ENCODE measurements around the gene SLC9A7.
"Not testable (repeated sequence)": the region's sequence is repeated elsewhere in the genome, so short reads cannot be mapped to it uniquely, and the experiment has no call there.

Gene SLC9A7

GRCh38 chrX:46758956-46759644, at the start of gene SLC9A7:
TSS of gene SLC9A7 (minus strand) at chrX:46759118. CDS start at chrX:46759029, 89 bp downstream.
- Histone ChIP-seq H3K4me3 (ENCODE audit: low read length) (peak within 1 kb of the TSS; percentile 60), H3K36me3 (ENCODE audit: control insufficient read depth, insufficient read depth, low read length) (no peaks in the 10 kb centered on the region), H3K9ac (ENCODE audit: low read length) (peak within 1 kb of the TSS; percentile 55), H3K27me3 (ENCODE audit: control insufficient read depth, insufficient read depth, low read length) (no peaks in the 10 kb centered on the region), H3K9me3 (ENCODE audit: control insufficient read depth, low read length) (no peaks in the 10 kb centered on the region), H3K4me1 (ENCODE audit: control insufficient read depth, insufficient read depth, low read length) (peaks cover 4% of the 10 kb centered on the region)

GRCh38 chrX:46805270-46805669, 46.4 kb upstream of the SLC9A7 start:
- Histone ChIP-seq H3K4me1 (ENCODE audit: control insufficient read depth, insufficient read depth, low read length) (no peaks in the 10 kb centered on the region), H3K27me3 (ENCODE audit: control insufficient read depth, insufficient read depth, low read length) (no peaks in the 10 kb centered on the region), H3K36me3 (ENCODE audit: control insufficient read depth, insufficient read depth, low read length) (no peaks in the 10 kb centered on the region), H3K4me3 (ENCODE audit: low read length) (no peak overlapping the region), H3K9me3 (ENCODE audit: control insufficient read depth, low read length) (no peaks in the 10 kb centered on the region), H3K9ac (ENCODE audit: low read length) (no peak overlapping the region)

GRCh38 chrX:46803140-46803539, 44.2 kb upstream of the SLC9A7 start:
- no peaks in the 10 kb centered on the region for H3K27me3 ChIP-seq (ENCODE audit: control insufficient read depth, insufficient read depth, low read length)
- no peaks in the 10 kb centered on the region for H3K4me1 ChIP-seq (ENCODE audit: control insufficient read depth, insufficient read depth, low read length)
- no peaks in the 10 kb centered on the region for H3K36me3 ChIP-seq (ENCODE audit: control insufficient read depth, insufficient read depth, low read length)
- H3K9ac ChIP-seq (ENCODE audit: low read length): no peak overlapping the region
- no peak overlapping the region for H3K4me3 ChIP-seq (ENCODE audit: low read length)
- H3K9me3 ChIP-seq (ENCODE audit: control insufficient read depth, low read length): no peaks in the 10 kb centered on the region

- Histone ChIP-seq H3K9ac (ENCODE audit: low read length) (no peak overlapping the region), H3K9me3 (ENCODE audit: control insufficient read depth, low read length) (no peaks in the 10 kb centered on the region), H3K36me3 (ENCODE audit: control insufficient read depth, insufficient read depth, low read length) (no peaks in the 10 kb centered on the region), H3K4me3 (ENCODE audit: low read length) (no peak overlapping the region), H3K4me1 (ENCODE audit: control insufficient read depth, insufficient read depth, low read length) (peaks cover 13% of the 10 kb centered on the region), H3K27me3 (ENCODE audit: control insufficient read depth, insufficient read depth, low read length) (no peaks in the 10 kb centered on the region)
These were observed 37.8 kb upstream of the SLC9A7 start for GRCh38 chrX:46796574-46797191.

GRCh38 chrX:46793386-46794143, 34.6 kb upstream of the SLC9A7 start:
- Histone ChIP-seq H3K27me3 (ENCODE audit: control insufficient read depth, insufficient read depth, low read length) (no peaks in the 10 kb centered on the region), H3K9ac (ENCODE audit: low read length) (no peak overlapping the region), H3K9me3 (ENCODE audit: control insufficient read depth, low read length) (no peaks in the 10 kb centered on the region)

GRCh38 chrX:46792810-46793188, 33.9 kb upstream of the SLC9A7 start:
- Histone ChIP-seq H3K4me3 (ENCODE audit: low read length) (no peak overlapping the region), H3K9ac (ENCODE audit: low read length) (no peak overlapping the region), H3K4me1 (ENCODE audit: control insufficient read depth, insufficient read depth, low read length) (peaks cover 15% of the 10 kb centered on the region), H3K9me3 (ENCODE audit: control insufficient read depth, low read length) (no peaks in the 10 kb centered on the region), H3K27me3 (ENCODE audit: control insufficient read depth, insufficient read depth, low read length) (no peaks in the 10 kb centered on the region), H3K36me3 (ENCODE audit: control insufficient read depth, insufficient read depth, low read length) (no peaks in the 10 kb centered on the region)

More at GRCh38 chrX:46793386-46794143, 34.6 kb upstream of the SLC9A7 start:
- Histone ChIP-seq H3K4me1 (ENCODE audit: control insufficient read depth, insufficient read depth, low read length) (peaks cover 15% of the 10 kb centered on the region), H3K36me3 (ENCODE audit: control insufficient read depth, insufficient read depth, low read length) (no peaks in the 10 kb centered on the region), H3K4me3 (ENCODE audit: low read length) (no peak overlapping the region)

- Histone ChIP-seq H3K4me1 (ENCODE audit: control insufficient read depth, insufficient read depth, low read length) (peaks cover 15% of the 10 kb centered on the region), H3K36me3 (ENCODE audit: control insufficient read depth, insufficient read depth, low read length) (no peaks in the 10 kb centered on the region), H3K9me3 (ENCODE audit: control insufficient read depth, low read length) (no peaks in the 10 kb centered on the region), H3K4me3 (ENCODE audit: low read length) (no peak overlapping the region), H3K27me3 (ENCODE audit: control insufficient read depth, insufficient read depth, low read length) (no peaks in the 10 kb centered on the region), H3K9ac (ENCODE audit: low read length) (no peak overlapping the region)
These were observed 33.2 kb upstream of the SLC9A7 start for GRCh38 chrX:46791927-46792809.

- Histone ChIP-seq H3K9me3 (ENCODE audit: control insufficient read depth, low read length) (no peaks in the 10 kb centered on the region), H3K27me3 (ENCODE audit: control insufficient read depth, insufficient read depth, low read length) (no peaks in the 10 kb centered on the region), H3K4me1 (ENCODE audit: control insufficient read depth, insufficient read depth, low read length) (peaks cover 15% of the 10 kb centered on the region), H3K36me3 (ENCODE audit: control insufficient read depth, insufficient read depth, low read length) (no peaks in the 10 kb centered on the region), H3K4me3 (ENCODE audit: low read length) (no peak overlapping the region), H3K9ac (ENCODE audit: low read length) (no peak overlapping the region)
These were observed 30.0 kb upstream of the SLC9A7 start for GRCh38 chrX:46788902-46789301.

- H3K4me1 ChIP-seq (ENCODE audit: control insufficient read depth, insufficient read depth, low read length); H3K4me3 ChIP-seq (ENCODE audit: low read length); H3K9me3 ChIP-seq (ENCODE audit: control insufficient read depth, low read length); H3K27me3 ChIP-seq (ENCODE audit: control insufficient read depth, insufficient read depth, low read length); H3K36me3 ChIP-seq (ENCODE audit: control insufficient read depth, insufficient read depth, low read length); H3K9ac ChIP-seq (ENCODE audit: low read length): not testable (repeated sequence)
These were observed 25.5 kb upstream of the SLC9A7 start for GRCh38 chrX:46784437-46784836.

- no peak overlapping the region for H3K4me3 ChIP-seq (ENCODE audit: low read length)
- no peaks in the 10 kb centered on the region for H3K36me3 ChIP-seq (ENCODE audit: control insufficient read depth, insufficient read depth, low read length)
- no peaks in the 10 kb centered on the region for H3K4me1 ChIP-seq (ENCODE audit: control insufficient read depth, insufficient read depth, low read length)
- H3K9ac ChIP-seq (ENCODE audit: low read length): no peak overlapping the region
- H3K9me3 ChIP-seq (ENCODE audit: control insufficient read depth, low read length): no peaks in the 10 kb centered on the region
- H3K27me3 ChIP-seq (ENCODE audit: control insufficient read depth, insufficient read depth, low read length): no peaks in the 10 kb centered on the region
These were observed 23.1 kb upstream of the SLC9A7 start for GRCh38 chrX:46782034-46782433.

- Histone ChIP-seq H3K4me3 (ENCODE audit: low read length) (no peak overlapping the region), H3K9me3 (ENCODE audit: control insufficient read depth, low read length) (no peaks in the 10 kb centered on the region), H3K27me3 (ENCODE audit: control insufficient read depth, insufficient read depth, low read length) (no peaks in the 10 kb centered on the region), H3K36me3 (ENCODE audit: control insufficient read depth, insufficient read depth, low read length) (no peaks in the 10 kb centered on the region), H3K4me1 (ENCODE audit: control insufficient read depth, insufficient read depth, low read length) (no peaks in the 10 kb centered on the region), H3K9ac (ENCODE audit: low read length) (no peak overlapping the region)
These were observed 19.3 kb upstream of the SLC9A7 start for GRCh38 chrX:46777971-46778810.

Measured in mucosa of stomach (tissue), 1 donor.